ENCODE measurements around the gene DNAJC18.

DNAJC18 gene

DNA sequence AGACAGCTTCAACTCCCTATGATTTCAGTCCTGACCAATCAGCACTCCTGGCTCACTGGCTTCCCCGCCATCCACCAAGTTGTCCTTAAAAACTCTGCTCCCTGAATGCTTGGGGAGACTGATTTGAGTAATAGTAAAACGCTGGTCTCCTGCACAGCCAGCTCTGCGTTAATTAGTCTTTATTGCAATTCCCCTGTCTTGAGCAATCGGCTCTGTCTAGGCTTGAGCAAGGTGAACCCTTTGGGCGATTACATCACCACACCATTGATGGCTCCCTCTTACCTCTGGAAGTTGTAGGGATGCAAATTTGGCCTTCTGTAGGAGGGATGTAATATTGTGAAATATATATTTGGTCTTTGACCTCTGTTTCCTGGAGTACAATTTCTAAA lies 53.3 kb downstream of the DNAJC18 start:
- DNase-seq, result no peak

DNA sequence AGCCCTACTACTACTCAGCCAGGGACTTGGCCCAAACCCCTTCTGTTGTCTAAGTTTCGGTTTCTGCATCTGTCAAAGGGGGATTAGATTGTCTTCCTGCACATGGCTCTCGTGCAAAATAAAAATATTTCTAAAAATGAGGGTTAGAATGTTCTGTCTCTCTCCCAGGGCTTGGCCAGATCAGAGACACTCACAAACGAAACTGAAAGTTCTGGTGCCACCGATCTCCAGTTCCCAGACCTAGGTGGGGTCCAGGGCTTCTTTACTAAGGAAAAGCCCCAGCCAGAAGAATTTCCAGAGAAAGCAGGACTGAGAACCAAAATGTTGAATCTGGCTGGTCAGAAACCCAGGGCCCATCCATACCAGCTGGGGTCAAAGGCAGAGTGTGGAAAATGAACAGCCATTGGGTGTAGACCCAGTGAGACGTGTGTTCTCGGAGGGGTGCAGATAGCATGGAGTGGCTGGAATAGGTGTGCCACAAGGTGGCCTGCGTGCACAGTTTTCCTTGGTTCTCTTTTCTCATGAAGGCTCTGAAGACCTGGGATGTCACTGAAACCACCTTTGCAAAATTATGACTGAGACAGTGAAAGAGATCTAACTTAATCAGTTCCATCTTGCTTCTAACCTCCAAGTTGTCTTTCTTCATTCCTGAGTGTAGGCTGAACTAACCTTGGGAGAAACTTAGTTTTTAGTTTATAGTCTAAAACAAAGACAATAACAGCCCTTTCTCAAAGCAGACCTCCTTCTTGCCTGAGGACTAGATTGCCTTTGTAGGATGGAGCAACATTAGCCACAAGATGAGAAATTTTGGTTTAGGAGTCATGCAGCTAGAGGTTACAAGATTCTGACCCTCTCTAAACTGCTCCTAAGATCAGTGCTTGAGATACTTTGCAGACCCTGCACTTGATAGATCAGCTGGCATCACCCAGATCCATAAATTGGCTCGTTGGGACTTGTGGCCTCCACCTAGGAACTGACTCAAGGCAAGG lies 54.0 kb downstream of the DNAJC18 start:
- DNase-seq, result no peak

- DNase-seq, result no peak
Measured at GRCh38 chr5:139384591-139385051, 54.7 kb downstream of the DNAJC18 start.

DNA sequence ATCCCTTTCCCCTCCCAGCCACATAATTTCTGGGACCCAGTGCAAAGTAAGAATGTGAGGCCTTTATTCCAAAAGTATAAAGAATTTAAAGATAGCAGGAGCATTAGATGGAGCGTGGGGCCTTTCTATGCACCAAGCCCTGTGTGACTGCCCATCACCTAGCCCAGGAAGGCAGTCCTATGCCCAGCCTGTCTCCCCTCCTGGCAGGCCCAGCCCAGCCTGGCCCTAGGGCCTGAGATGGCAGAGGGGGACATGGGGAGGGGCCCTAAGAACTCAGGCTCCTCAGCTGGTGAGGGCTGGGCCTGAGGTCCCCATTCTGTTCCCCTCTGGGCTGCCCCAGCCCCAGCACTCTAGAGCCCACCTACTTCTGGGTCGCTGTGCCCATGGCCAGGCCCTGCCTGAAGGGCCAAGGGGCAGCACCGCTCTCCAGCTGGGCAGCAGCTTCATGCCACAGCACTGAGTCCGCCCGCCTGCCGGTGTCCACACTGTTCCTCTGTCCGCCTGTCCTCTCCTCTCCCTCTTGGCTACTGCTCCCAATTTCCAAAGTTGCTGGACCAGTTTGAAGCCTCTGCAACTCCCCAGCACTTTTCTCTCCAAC lies 55.2 kb downstream of the DNAJC18 start:
- no peak for DNase-seq

DNA sequence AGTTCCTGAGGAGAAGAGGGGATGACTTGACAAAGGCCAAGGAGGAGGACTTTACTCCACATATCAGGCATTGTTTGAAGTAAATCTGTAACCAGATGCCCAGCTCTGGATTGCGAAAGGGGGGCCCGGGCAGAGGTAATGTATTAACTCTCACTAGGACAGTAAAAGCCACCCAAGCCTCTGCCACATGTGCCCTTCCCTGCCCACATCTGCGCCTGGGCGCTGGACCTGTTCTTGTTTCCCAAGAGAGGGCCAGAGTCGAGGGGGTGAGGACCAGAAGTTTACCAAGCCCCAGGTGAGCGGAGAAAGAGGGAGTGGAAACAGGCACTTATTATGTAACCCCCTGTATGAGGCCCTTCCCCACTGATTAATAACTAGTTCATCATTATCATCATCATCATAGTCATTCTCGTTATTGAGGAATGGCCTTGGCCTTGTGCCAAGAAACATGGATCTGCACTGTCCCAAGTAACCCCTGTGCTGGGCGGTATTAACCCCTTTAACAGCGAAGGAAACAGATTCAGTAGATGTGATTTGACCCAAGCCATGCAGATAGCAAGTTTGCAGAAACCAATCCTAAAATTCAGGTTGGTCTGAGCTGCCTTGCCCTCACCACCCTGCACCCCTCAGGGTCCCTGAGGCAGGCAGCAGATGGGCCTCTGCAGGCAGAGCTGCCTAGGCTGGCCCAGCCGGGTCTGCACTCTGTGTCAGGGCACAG lies 55.9 kb downstream of the DNAJC18 start, which contains the start of gene SLC23A1:
TSS of gene SLC23A1 (minus strand) at position 23 of the 718 bp plus-strand sequence. CDS start 44 bp downstream, outside the sequence.
- DNase-seq, result no peak

DNA sequence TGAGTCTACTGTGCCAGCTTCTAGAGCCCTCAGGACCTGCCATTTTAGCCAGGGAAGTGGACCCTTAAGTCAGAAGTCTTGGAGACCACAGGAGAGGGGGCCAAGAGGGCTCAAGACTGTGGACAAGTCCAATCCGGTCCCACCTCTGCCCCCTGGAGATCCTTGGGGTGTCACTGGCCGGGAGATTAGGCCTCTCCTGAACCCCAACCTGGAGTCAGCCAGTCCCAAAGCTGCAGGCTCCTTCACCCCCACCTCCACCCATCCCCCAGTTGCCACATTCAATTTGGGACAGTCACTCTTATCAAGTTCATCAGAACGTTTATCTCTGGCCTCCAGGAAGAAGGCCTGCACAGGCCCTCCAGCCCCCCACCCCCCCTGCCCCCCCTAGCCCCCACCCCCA lies 56.5 kb downstream of the DNAJC18 start:
- DNase-seq, result no peak

- DNase-seq, result no peak
Measured at GRCh38 chr5:139381837-139382761, 57.2 kb downstream of the DNAJC18 start.

- DNase-seq, result no peak
Measured at GRCh38 chr5:139379626-139380449, 59.5 kb downstream of the DNAJC18 start.

GRCh38 chr5:139378941-139379361 lies 60.4 kb downstream of the DNAJC18 start:
- no peak for DNase-seq

DNA sequence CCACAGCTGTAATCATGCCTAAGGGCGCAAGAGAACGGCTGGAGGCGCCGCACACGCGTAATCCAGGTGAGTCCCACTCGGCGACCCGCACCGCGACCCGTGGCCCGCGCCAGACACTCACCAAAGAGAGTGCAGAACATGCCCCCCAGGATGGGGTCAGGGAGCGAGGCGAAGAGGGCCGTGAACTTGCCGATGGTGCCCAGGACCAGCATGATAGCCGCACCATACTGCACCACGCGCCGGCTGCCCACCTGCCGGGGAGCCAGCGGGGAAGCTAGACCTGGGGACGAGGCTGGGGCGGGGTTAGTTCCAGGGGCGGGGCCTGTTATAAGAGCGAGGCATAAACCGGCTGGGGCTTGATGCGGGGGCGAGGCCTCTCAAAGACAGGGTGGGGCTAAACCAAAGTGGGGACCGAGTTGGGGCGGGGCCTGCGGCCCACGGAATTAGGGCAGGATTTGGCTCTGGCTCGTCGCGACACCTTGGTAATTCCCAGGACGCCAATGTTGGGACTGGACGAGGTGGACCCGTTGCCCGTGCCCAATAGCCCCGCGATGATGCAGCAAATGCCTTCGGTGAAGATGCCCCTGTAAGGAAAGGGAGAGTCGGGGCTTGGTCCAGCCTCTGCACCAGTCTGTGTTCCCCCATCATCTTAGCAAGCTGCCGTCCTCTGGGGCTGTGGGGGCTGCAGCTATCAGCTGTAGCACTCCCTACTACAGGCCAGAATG lies 61.1 kb downstream of the DNAJC18 start:
- DNase-seq, result peak; percentile 37

DNA sequence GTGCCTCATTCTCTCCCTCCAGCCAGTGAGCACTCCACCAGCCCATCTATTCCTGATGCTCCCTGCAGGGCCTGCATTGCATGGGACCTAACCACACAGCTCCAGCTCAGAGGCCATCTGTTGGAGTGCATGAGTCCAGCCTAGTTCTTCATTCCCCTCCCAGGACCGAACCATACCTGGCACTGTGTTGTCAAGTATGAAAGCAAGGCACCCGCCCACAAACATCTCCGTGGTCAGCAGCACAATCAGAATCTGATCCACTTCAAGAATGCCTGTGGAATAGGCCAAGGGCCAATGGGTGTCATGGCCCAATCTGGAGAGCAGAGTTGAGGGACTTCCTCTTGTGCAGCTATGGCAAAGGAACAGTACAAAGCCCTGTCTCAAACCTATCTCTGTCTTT lies 62.1 kb downstream of the DNAJC18 start:
- DNase-seq, result no peak

GRCh38 chr5:139376364-139376763 lies 63.0 kb downstream of the DNAJC18 start:
- DNase-seq, result no peak

GRCh38 chr5:139374909-139375308 lies 64.4 kb downstream of the DNAJC18 start:
- no peak for DNase-seq

DNA sequence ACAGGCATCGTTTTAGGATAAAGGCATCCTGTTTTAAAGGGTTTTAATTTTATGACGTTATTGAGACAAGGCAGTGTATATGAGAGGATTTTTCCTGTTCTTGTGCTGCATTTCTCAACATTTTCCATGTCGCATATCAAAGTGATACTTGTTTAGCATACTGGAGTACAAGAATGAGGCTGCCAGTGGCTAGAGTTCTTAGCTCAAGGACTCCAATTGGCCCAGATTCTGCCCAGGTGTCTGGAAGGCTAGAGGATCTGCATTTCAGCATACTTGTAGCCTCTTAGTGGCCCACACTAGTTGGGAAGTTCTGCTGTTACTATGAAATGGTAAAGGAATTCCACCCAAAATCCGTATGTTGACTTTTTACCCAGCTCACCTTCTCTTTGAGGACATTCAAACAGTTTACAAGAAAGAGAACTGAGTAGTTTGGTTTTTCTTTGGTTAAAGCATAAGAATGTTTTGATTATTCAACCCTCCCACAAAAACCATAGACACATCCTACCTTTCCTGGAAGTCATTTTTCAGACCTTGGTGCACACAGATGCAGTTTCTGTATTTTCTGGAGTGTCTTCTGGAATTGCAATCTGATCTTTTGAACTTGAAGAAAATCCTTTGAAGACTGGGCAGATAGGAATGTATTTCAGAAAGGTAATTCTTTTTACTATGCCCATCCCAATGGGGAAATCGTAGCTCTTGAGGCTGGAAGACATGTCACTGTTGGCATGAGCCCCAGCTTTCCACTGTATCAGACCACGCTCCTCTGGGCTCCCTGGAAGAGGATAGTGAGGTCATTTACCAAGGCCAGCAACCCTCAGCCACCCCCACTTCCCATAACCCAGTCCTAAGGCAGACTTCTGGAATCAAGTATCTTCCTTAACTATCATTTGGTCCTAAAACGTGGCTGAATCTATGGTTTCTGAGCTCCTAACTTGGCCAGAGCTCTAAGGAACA lies 67.6 kb downstream of the DNAJC18 start:
- no peak for DNase-seq

DNA sequence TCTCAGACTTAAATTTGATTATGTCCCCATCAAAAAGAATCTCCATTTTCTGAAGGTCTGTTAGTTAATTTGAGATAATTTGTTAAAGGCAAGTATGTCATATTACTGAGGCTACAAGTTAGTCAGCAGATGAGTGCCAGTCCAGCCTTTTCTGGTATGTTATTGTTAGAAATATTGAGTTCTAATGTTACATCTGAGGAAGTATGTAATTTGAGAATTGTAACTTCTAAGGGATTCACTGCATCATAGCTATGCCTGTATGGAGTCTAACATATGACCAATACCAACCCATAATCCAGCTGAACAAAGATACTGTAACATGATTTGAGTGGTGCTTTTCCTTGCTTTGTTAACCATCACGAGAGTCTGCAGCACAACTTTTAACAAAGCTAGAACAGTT lies 70.1 kb downstream of the DNAJC18 start:
- DNase-seq, result no peak

GRCh38 chr5:139368613-139369012 lies 70.7 kb downstream of the DNAJC18 start:
- no peak for DNase-seq

DNA sequence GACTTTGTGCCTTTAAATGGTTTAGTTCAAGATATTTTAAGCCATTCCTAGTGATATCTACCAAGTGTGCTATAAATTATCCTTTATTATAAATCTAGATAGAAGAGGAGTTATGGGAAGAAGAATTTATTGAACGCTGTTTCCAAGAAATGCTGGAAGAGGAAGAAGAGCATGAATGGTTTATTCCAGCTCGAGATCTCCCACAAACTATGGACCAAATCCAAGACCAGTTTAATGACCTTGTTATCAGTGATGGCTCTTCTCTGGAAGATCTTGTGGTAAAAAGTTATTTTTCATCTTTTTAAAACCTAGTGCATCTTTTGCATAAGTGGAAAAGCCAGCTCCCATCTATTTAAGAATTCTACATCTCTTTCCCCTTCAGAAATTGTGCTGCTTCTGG lies 74.9 kb downstream of the DNAJC18 start:
- no peak for DNase-seq

DNA sequence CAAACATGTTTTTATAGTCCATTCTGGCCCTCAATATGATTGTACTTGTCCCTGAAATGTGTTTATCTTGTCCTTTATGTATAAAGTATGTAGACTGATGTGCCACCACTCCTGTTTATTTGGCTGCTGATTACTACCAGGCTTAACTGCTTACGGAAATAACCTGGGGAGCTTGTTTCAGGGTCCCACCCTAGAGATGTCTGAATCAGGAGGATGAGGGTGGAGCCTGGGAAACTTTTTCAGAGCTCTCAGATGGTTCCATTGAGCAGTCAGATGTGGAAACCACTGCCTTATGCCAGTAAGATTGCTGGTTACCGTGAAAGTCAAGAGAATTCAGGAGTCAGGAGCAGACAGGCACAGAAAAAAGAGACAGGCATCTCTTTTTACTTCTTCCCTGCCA lies 75.4 kb downstream of the DNAJC18 start:
- DNase-seq, result no peak

- no peak for DNase-seq
Measured at GRCh38 chr5:139361835-139362429, 77.4 kb downstream of the DNAJC18 start.

Data from islet precursor cell (in vitro differentiated cells).